ENCODE measurements around the gene CCIN. TPM values are rescaled to one million over a fixed set of nuclear protein-coding genes. Genes with fewer than 3 reads are reported as not detected.

Gene CCIN
- total and polyA plus RNA-seq, 2 donors from 2014 or later: 0.13 TPM; not detected in 1

GRCh38 chr9:36142510-36143244, 26.5 kb upstream of the CCIN start:
- TF ChIP-seq CTCF (IDR thresholded peaks at IDR 0.05; ENCODE audit: borderline replicate concordance, extremely low read depth, insufficient read depth): no peak
- intact Hi-C loops (cut with DNase I): no loop called here
- H3K27ac ChIP-seq (ENCODE audit: low read depth in 2 of 2, low read length in 2 of 2): peak overlapping the region; percentile 7 to 76
- FAIRE-seq (no peak), DNase-seq (no peak)
- H3K4me1 ChIP-seq (ENCODE audit: control insufficient read depth in 2 of 3, insufficient read depth in 2 of 3, low read depth in 1 of 3, low read length in 3 of 3): peaks cover 0 to 8% (median 3%) of the 10 kb centered on the region in 3 donors
- no peaks in the 10 kb centered on the region for H3K36me3 ChIP-seq (ENCODE audit: control insufficient read depth in 2 of 3, insufficient read depth in 3 of 3, low read length in 3 of 3)
- H3K4me3 ChIP-seq (ENCODE audit: low read length in 3 of 3): peak overlapping the region in 1 of 3 donors; percentile 21
- no peaks in the 10 kb centered on the region for H3K27me3 ChIP-seq (ENCODE audit: control insufficient read depth, insufficient read depth, low read length)
- H3K9me3 ChIP-seq (ENCODE audit: control insufficient read depth in 2 of 3, insufficient read depth in 1 of 3, low read length in 3 of 3): peaks cover 0 to 4% (median 0%) of the 10 kb centered on the region in 3 donors
- peak overlapping the region in 1 of 3 donors; percentile 44 for H3K9ac ChIP-seq (ENCODE audit: low read length in 3 of 3)

GRCh38 chr9:36143245-36143641, 25.9 kb upstream of the CCIN start:
- TF ChIP-seq CTCF (IDR thresholded peaks at IDR 0.05; ENCODE audit: borderline replicate concordance, extremely low read depth, insufficient read depth): no peak
- no peak for DNase-seq
- H3K36me3 ChIP-seq (ENCODE audit: control insufficient read depth in 2 of 3, insufficient read depth in 3 of 3, low read length in 3 of 3): no peaks in the 10 kb centered on the region
- peaks cover 0 to 4% (median 0%) of the 10 kb centered on the region in 3 donors for H3K9me3 ChIP-seq (ENCODE audit: control insufficient read depth in 2 of 3, insufficient read depth in 1 of 3, low read length in 3 of 3)
- H3K4me3 ChIP-seq (ENCODE audit: low read length in 3 of 3): peak overlapping the region in 1 of 3 donors; percentile 21
- H3K9ac ChIP-seq (ENCODE audit: low read length in 3 of 3): peak overlapping the region in 1 of 3 donors; percentile 44
- peak overlapping the region; percentile 7 to 35 for H3K27ac ChIP-seq (ENCODE audit: low read depth in 2 of 2, low read length in 2 of 2)
- peaks cover 0 to 7% (median 3%) of the 10 kb centered on the region in 3 donors for H3K4me1 ChIP-seq (ENCODE audit: control insufficient read depth in 2 of 3, insufficient read depth in 2 of 3, low read depth in 1 of 3, low read length in 3 of 3)
- intact Hi-C loops (cut with DNase I): no loop called here
- no peaks in the 10 kb centered on the region for H3K27me3 ChIP-seq (ENCODE audit: control insufficient read depth, insufficient read depth, low read length)
- FAIRE-seq: no peak

GRCh38 chr9:36144309-36145232, 24.6 kb upstream of the CCIN start:
- no peak for TF ChIP-seq CTCF (IDR thresholded peaks at IDR 0.05; ENCODE audit: borderline replicate concordance, extremely low read depth, insufficient read depth)
- intact Hi-C loops (cut with DNase I): no loop called here
- no peak overlapping the region for H3K9ac ChIP-seq (ENCODE audit: low read length in 3 of 3)
- H3K9me3 ChIP-seq (ENCODE audit: control insufficient read depth in 2 of 3, insufficient read depth in 1 of 3, low read length in 3 of 3): peaks cover 0 to 4% (median 0%) of the 10 kb centered on the region in 3 donors
- H3K36me3 ChIP-seq (ENCODE audit: control insufficient read depth in 2 of 3, insufficient read depth in 3 of 3, low read length in 3 of 3): no peaks in the 10 kb centered on the region
- no peak for FAIRE-seq
- H3K4me1 ChIP-seq (ENCODE audit: control insufficient read depth in 2 of 3, insufficient read depth in 2 of 3, low read depth in 1 of 3, low read length in 3 of 3): peaks cover 0 to 10% (median 3%) of the 10 kb centered on the region in 3 donors
- H3K4me3 ChIP-seq (ENCODE audit: low read length in 3 of 3): no peak overlapping the region
- H3K27ac ChIP-seq (ENCODE audit: low read depth in 2 of 2, low read length in 2 of 2): no peak overlapping the region
- H3K27me3 ChIP-seq (ENCODE audit: control insufficient read depth, insufficient read depth, low read length): no peaks in the 10 kb centered on the region
- DNase-seq: no peak
